Measurements from ENCODE around the gene VKORC1.

VKORC1 gene

GRCh38 chr16:31094088-31094423, 541 bp downstream of the VKORC1 start:
- H3K27me3 ChIP-seq (ENCODE audit: control insufficient read depth, insufficient read depth, low read length) = no peaks in the 10 kb centered on the region
- peaks cover 15% of the 10 kb centered on the region for H3K4me1 ChIP-seq (ENCODE audit: control insufficient read depth, insufficient read depth, low read length)
- peak overlapping the region; percentile 88 for H3K9ac ChIP-seq (ENCODE audit: low read depth, low read length)
- H3K4me2 ChIP-seq (ENCODE audit: low read length) = peak overlapping the region; percentile 93
- peak overlapping the region; percentile 93 for H3K4me3 ChIP-seq (ENCODE audit: low read length)
- H3K9me3 ChIP-seq (replicated peaks; ENCODE audit: low read length) = no peaks in the 10 kb centered on the region
- peaks cover 21% of the 10 kb centered on the region for H3K36me3 ChIP-seq (ENCODE audit: insufficient read depth, low read length)

DNA sequence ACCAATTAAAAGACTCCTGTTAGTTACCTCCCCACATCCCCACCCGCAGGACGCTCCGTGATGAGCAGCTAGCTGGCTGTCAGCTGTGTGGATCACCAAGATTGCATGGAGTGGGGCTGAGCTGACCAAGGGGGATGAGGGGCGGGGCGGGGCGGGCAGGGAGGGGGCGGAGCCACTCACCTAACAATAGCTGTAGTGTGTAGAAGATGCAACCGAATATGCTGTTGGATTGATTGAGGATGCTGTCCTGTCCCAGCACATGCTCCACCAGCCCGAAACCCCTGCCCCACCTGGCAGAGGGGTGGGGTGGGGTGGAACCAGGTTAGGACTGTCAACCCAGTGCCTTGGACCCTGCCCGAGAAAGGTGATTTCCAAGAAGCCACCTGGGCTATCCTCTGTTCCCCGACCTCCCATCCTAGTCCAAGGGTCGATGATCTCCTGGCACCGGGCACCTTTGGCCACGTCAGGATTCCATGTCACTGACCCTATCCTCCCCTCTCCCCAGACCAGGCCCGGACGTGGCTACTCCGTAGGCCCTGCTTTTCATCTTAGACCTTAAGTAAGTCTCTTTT, 1.4 kb downstream of the VKORC1 start:
- Histone ChIP-seq H3K4me2 (ENCODE audit: low read length) (peak overlapping the region; percentile 93), H3K36me3 (ENCODE audit: insufficient read depth, low read length) (peaks cover 28% of the 10 kb centered on the region), H3K9ac (ENCODE audit: low read depth, low read length) (peak overlapping the region; percentile 88), H3K4me3 (ENCODE audit: low read length) (peak overlapping the region; percentile 93), H3K4me1 (ENCODE audit: control insufficient read depth, insufficient read depth, low read length) (peaks cover 15% of the 10 kb centered on the region), H3K9me3 (replicated peaks; ENCODE audit: low read length) (no peaks in the 10 kb centered on the region), H3K27me3 (ENCODE audit: control insufficient read depth, insufficient read depth, low read length) (no peaks in the 10 kb centered on the region)

DNA sequence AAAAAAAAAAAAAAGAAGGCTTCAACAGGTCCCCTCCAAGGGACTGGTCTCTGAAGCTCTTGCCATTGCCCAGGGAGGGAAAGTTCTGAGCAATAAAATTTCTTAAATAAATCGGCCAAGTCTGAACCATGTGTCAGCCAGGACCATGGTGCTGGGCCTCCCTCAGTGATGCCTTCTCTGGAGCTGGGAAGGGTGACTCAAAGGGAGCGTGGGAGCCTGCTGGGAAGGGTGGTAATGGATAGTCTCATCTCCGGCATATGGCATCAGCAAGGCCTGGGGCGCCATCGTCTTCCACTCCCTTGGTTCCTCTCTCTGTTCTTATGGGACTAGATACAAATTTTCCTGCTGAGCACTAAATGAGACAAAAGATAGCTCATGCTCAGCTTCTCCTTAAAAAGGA, 2.3 kb downstream of the VKORC1 start:
- Histone ChIP-seq H3K4me2 (ENCODE audit: low read length) (no peak overlapping the region), H3K36me3 (ENCODE audit: insufficient read depth, low read length) (peaks cover 35% of the 10 kb centered on the region), H3K27me3 (ENCODE audit: control insufficient read depth, insufficient read depth, low read length) (no peaks in the 10 kb centered on the region), H3K4me3 (ENCODE audit: low read length) (no peak overlapping the region), H3K9me3 (replicated peaks; ENCODE audit: low read length) (no peaks in the 10 kb centered on the region), H3K9ac (ENCODE audit: low read depth, low read length) (peak overlapping the region; percentile 5), H3K4me1 (ENCODE audit: control insufficient read depth, insufficient read depth, low read length) (peaks cover 15% of the 10 kb centered on the region)

DNA sequence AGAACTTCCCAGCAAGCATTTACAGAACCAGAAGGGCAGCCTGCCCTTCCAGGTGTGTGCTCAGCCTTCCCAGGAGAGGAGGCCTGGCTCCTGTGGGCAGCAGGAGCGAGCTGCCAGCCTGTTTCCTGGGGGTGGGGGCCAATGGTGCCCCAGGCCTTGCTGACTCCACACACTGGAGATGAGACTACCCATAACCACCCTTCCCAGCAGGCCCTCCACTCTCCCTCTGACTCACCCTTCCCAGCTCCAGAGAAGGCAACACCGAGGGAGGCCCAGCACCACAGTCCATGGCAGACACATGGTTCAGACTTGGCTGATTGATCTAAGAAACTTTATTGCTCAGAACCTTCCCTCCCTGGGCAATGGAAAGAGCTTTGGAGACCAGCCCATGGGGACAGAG, 4.1 kb downstream of the VKORC1 start:
- Histone ChIP-seq H3K4me3 (ENCODE audit: low read length) (no peak overlapping the region), H3K27me3 (ENCODE audit: control insufficient read depth, insufficient read depth, low read length) (no peaks in the 10 kb centered on the region), H3K9me3 (replicated peaks; ENCODE audit: low read length) (no peaks in the 10 kb centered on the region), H3K9ac (ENCODE audit: low read depth, low read length) (no peak overlapping the region), H3K36me3 (ENCODE audit: insufficient read depth, low read length) (peaks cover 39% of the 10 kb centered on the region), H3K4me1 (ENCODE audit: control insufficient read depth, insufficient read depth, low read length) (peaks cover 21% of the 10 kb centered on the region), H3K4me2 (ENCODE audit: low read length) (no peak overlapping the region)

DNA sequence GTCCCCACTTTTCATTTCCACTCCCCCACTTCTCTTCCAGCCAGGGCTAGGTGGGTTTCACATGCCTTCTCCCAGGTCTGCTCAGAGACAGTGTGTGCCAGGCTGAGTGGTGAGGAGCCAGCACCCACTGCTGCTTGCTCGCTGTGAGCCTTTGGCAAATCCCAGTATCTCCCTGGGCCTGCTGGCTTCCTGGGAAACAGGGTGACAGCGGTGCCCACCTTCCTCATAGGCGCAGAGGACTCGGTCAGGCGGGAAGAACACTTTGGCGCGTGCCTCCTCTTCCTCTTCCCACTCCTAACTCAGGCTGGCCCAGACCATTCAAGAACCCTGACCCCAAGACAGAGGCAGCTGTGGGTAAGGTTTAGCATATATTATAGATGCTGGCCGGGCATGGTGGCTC, 5.4 kb downstream of the VKORC1 start:
- Histone ChIP-seq H3K4me3 (ENCODE audit: low read length) (no peak overlapping the region), H3K4me1 (ENCODE audit: control insufficient read depth, insufficient read depth, low read length) (peaks cover 25% of the 10 kb centered on the region), H3K4me2 (ENCODE audit: low read length) (no peak overlapping the region), H3K27me3 (ENCODE audit: control insufficient read depth, insufficient read depth, low read length) (no peaks in the 10 kb centered on the region), H3K9me3 (replicated peaks; ENCODE audit: low read length) (no peaks in the 10 kb centered on the region), H3K9ac (ENCODE audit: low read depth, low read length) (no peak overlapping the region), H3K36me3 (ENCODE audit: insufficient read depth, low read length) (peaks cover 44% of the 10 kb centered on the region)

GRCh38 chr16:31088459-31089183, 6.0 kb downstream of the VKORC1 start, which contains the start of gene PRSS53:
TSS of gene PRSS53 (minus strand) at chr16:31088943. CDS start at chr16:31088809, 134 bp downstream.
- H3K9ac ChIP-seq (ENCODE audit: low read depth, low read length) = no peak within 1 kb of the TSS
- H3K4me3 ChIP-seq (ENCODE audit: low read length) = no peak within 1 kb of the TSS
- no peak within 1 kb of the TSS for H3K4me2 ChIP-seq (ENCODE audit: low read length)
- no peaks in the 10 kb centered on the region for H3K27me3 ChIP-seq (ENCODE audit: control insufficient read depth, insufficient read depth, low read length)
- H3K4me1 ChIP-seq (ENCODE audit: control insufficient read depth, insufficient read depth, low read length) = peaks cover 25% of the 10 kb centered on the region
- H3K9me3 ChIP-seq (replicated peaks; ENCODE audit: low read length) = no peaks in the 10 kb centered on the region
- peaks cover 49% of the 10 kb centered on the region for H3K36me3 ChIP-seq (ENCODE audit: insufficient read depth, low read length)

DNA sequence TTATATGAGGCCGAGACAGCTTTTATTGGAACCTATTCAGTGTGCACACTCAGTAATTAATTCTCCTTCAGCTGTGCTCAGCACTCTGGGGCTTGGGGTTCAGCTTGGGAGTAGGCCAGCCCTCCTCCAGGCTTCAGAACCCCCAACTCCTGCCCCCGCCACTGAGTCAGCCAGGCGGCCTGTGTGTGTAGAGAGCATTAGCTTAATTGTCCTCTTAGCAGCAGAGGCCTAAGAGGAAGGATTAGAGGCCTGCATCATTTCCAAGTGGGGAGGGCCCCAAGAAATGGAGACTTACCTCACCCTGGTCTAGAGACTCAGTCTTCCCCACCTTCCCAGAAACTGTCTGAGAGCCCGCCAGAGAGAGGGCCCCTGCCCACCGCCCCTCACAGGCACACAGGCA, 6.6 kb downstream of the VKORC1 start:
- Histone ChIP-seq H3K36me3 (ENCODE audit: insufficient read depth, low read length) (peaks cover 52% of the 10 kb centered on the region), H3K4me2 (ENCODE audit: low read length) (no peak overlapping the region), H3K27me3 (ENCODE audit: control insufficient read depth, insufficient read depth, low read length) (no peaks in the 10 kb centered on the region), H3K4me3 (ENCODE audit: low read length) (no peak overlapping the region), H3K4me1 (ENCODE audit: control insufficient read depth, insufficient read depth, low read length) (peaks cover 25% of the 10 kb centered on the region), H3K9me3 (replicated peaks; ENCODE audit: low read length) (no peaks in the 10 kb centered on the region), H3K9ac (ENCODE audit: low read depth, low read length) (no peak overlapping the region)

- Histone ChIP-seq H3K4me1 (ENCODE audit: control insufficient read depth, insufficient read depth, low read length) (peaks cover 21% of the 10 kb centered on the region), H3K27me3 (ENCODE audit: control insufficient read depth, insufficient read depth, low read length) (no peaks in the 10 kb centered on the region), H3K4me3 (ENCODE audit: low read length) (no peak overlapping the region), H3K9ac (ENCODE audit: low read depth, low read length) (no peak overlapping the region), H3K4me2 (ENCODE audit: low read length) (no peak overlapping the region), H3K36me3 (ENCODE audit: insufficient read depth, low read length) (peaks cover 51% of the 10 kb centered on the region), H3K9me3 (replicated peaks; ENCODE audit: low read length) (no peaks in the 10 kb centered on the region)
Measured at GRCh38 chr16:31087481-31087880, 7.1 kb downstream of the VKORC1 start.

- Histone ChIP-seq H3K4me1 (ENCODE audit: control insufficient read depth, insufficient read depth, low read length) (peaks cover 22% of the 10 kb centered on the region), H3K9ac (ENCODE audit: low read depth, low read length) (no peak overlapping the region), H3K9me3 (replicated peaks; ENCODE audit: low read length) (no peaks in the 10 kb centered on the region), H3K4me3 (ENCODE audit: low read length) (no peak overlapping the region), H3K4me2 (ENCODE audit: low read length) (no peak overlapping the region), H3K27me3 (ENCODE audit: control insufficient read depth, insufficient read depth, low read length) (no peaks in the 10 kb centered on the region), H3K36me3 (ENCODE audit: insufficient read depth, low read length) (peaks cover 52% of the 10 kb centered on the region)
Measured at GRCh38 chr16:31086629-31086906, 8.0 kb downstream of the VKORC1 start.

GRCh38 chr16:31085873-31086628, 8.5 kb downstream of the VKORC1 start:
- peaks cover 53% of the 10 kb centered on the region for H3K36me3 ChIP-seq (ENCODE audit: insufficient read depth, low read length)
- no peaks in the 10 kb centered on the region for H3K27me3 ChIP-seq (ENCODE audit: control insufficient read depth, insufficient read depth, low read length)
- peaks cover 22% of the 10 kb centered on the region for H3K4me1 ChIP-seq (ENCODE audit: control insufficient read depth, insufficient read depth, low read length)
- no peak overlapping the region for H3K9ac ChIP-seq (ENCODE audit: low read depth, low read length)
- H3K9me3 ChIP-seq (replicated peaks; ENCODE audit: low read length) = no peaks in the 10 kb centered on the region
- H3K4me3 ChIP-seq (ENCODE audit: low read length) = no peak overlapping the region
- peak overlapping the region; percentile 17 for H3K4me2 ChIP-seq (ENCODE audit: low read length)

- Histone ChIP-seq H3K4me1 (ENCODE audit: control insufficient read depth, insufficient read depth, low read length) (peaks cover 17% of the 10 kb centered on the region), H3K9me3 (replicated peaks; ENCODE audit: low read length) (no peaks in the 10 kb centered on the region), H3K27me3 (ENCODE audit: control insufficient read depth, insufficient read depth, low read length) (no peaks in the 10 kb centered on the region), H3K9ac (ENCODE audit: low read depth, low read length) (no peak overlapping the region), H3K4me3 (ENCODE audit: low read length) (no peak overlapping the region), H3K4me2 (ENCODE audit: low read length) (peak overlapping the region; percentile 17), H3K36me3 (ENCODE audit: insufficient read depth, low read length) (peaks cover 53% of the 10 kb centered on the region)
Measured at GRCh38 chr16:31085411-31085810, 9.2 kb downstream of the VKORC1 start.
